GM23338 (cell line): Measurements from ENCODE around the gene IGSF9B. TPM values are rescaled to one million over a fixed set of nuclear protein-coding genes. Genes with fewer than 3 reads are reported as not detected.

Source experiments
- ATAC-seq: fragments of 200-7000 bp; cut with Tn5 transposase; 3 replicates; pipeline ENCODE4 v1.9.1; 2020
- DNase-seq: peaks from one replicate; pipeline ENCODE4 v3.0.0-alpha.2; 2015; ENCODE audit warnings: low spot score
- H2AFZ ChIP-seq: fragments of 200-600 bp; sonication (generic); 2 replicates; pipeline ENCODE4 v1.8.0; 2016; ENCODE audit warnings: antibody characterized with exemption, mild to moderate bottlenecking, moderate library complexity
- H3F3A ChIP-seq: fragments of 200-600 bp; sonication (generic); replicated peaks from 2 replicates; pipeline ENCODE4 v1.8.0; 2017; ENCODE audit warnings: antibody characterized with exemption, mixed run types, low read depth
- H3K27ac ChIP-seq: fragments of 200-600 bp; sonication (generic); 2 replicates; pipeline ENCODE4 v1.6.1; 2016; ENCODE audit warnings: low read depth
- H3K27me3 ChIP-seq: fragments of 200-600 bp; sonication (generic); 2 replicates; pipeline ENCODE4 v1.8.0; 2016; ENCODE audit warnings: mild to moderate bottlenecking, mixed run types, moderate library complexity; ENCODE audit not compliant: insufficient read depth
- H3K36me3 ChIP-seq: fragments of 200-600 bp; sonication (generic); 2 replicates; pipeline ENCODE4 v1.8.0; 2016; ENCODE audit warnings: mild to moderate bottlenecking; ENCODE audit not compliant: insufficient read depth
- H3K4me1 ChIP-seq: fragments of 200-600 bp; sonication (generic); 2 replicates; pipeline ENCODE4 v1.8.0; 2016; ENCODE audit warnings: mild to moderate bottlenecking, moderate library complexity; ENCODE audit not compliant: insufficient read depth
- H3K4me2 ChIP-seq: fragments of 200-600 bp; sonication (generic); 2 replicates; pipeline ENCODE4 v1.7.1; 2017; ENCODE audit warnings: mixed run types
- H3K4me3 ChIP-seq: fragments of 200-600 bp; sonication (generic); 2 replicates; pipeline ENCODE4 v1.6.1; 2016; ENCODE audit warnings: mixed run types
- H3K79me2 ChIP-seq: fragments of 200-600 bp; sonication (generic); replicated peaks from 2 replicates; pipeline ENCODE4 v1.8.0; 2017; ENCODE audit warnings: mild to moderate bottlenecking; ENCODE audit not compliant: insufficient read depth
- H3K9me2 ChIP-seq: fragments of 200-600 bp; sonication (generic); 2 replicates; pipeline ENCODE4 v1.8.0; 2017; ENCODE audit not compliant: insufficient read depth
- H4K20me1 ChIP-seq: fragments of 200-600 bp; sonication (generic); replicated peaks from 2 replicates; pipeline ENCODE4 v1.8.0; 2017; ENCODE audit warnings: mild to moderate bottlenecking; ENCODE audit not compliant: insufficient read depth
- H3K27ac Mint-ChIP-seq: 2 replicates; pipeline ENCODE4 v1.8.0; 2020; ENCODE audit warnings: inconsistent platforms, mild to moderate bottlenecking, moderate library complexity, mixed read lengths
- H3K27me3 Mint-ChIP-seq: 3 replicates; pipeline ENCODE4 v1.8.0; 2022; ENCODE audit warnings: low read depth, mild to moderate bottlenecking, moderate library complexity, mixed read lengths, inconsistent platforms; ENCODE audit not compliant: insufficient read depth, poor library complexity
- H3K36me3 Mint-ChIP-seq: 3 replicates; pipeline ENCODE4 v1.8.0; 2021; ENCODE audit warnings: low read depth, mild to moderate bottlenecking, inconsistent platforms, moderate library complexity, mixed read lengths
- H3K4me1 Mint-ChIP-seq: 3 replicates; pipeline ENCODE4 v1.8.0; 2020; ENCODE audit warnings: mild to moderate bottlenecking, inconsistent platforms, mixed read lengths
- H3K4me3 Mint-ChIP-seq: 3 replicates; pipeline ENCODE4 v1.8.0; 2021; ENCODE audit warnings: moderate library complexity, mild to moderate bottlenecking, inconsistent platforms, mixed read lengths
- H3K9me3 Mint-ChIP-seq: 3 replicates; pipeline ENCODE4 v1.8.0; 2020; ENCODE audit warnings: moderate library complexity, mild to moderate bottlenecking, inconsistent platforms, mixed read lengths
- CREB1 ChIP-seq: fragments of 250-450 bp; sonication (Bioruptor Pico); IDR thresholded peaks from 2 replicates; pipeline ENCODE4 v1.5.0; 2020; ENCODE audit warnings: low read depth, mild to moderate bottlenecking, moderate library complexity
- EZH2phosphoT487 ChIP-seq: fragments of 200-600 bp; sonication (generic); IDR thresholded peaks from one replicate; pipeline ENCODE4 v1.8.1; 2018; ENCODE audit warnings: antibody characterized with exemption; ENCODE audit not compliant: unreplicated experiment
- NANOG ChIP-seq: IDR thresholded peaks from 2 replicates; pipeline ENCODE4 v1.6.1; 2016; ENCODE audit warnings: antibody characterized with exemption, borderline replicate concordance
- POLR2AphosphoS5 ChIP-seq: IDR thresholded peaks from 2 replicates; pipeline ENCODE4 v1.6.1; 2016; ENCODE audit warnings: antibody characterized with exemption, low read depth
- ZNF114 ChIP-seq: fragments of 250-450 bp; sonication (Bioruptor Pico); IDR thresholded peaks from 2 replicates; pipeline ENCODE4 v1.5.0; 2020; ENCODE audit warnings: mild to moderate bottlenecking, moderate library complexity
- ZNF331 ChIP-seq: fragments of 250-450 bp; sonication (Bioruptor Pico); IDR thresholded peaks from 2 replicates; pipeline ENCODE4 v1.5.0; 2020; ENCODE audit warnings: low read depth, mild to moderate bottlenecking, moderate library complexity
- polyA plus RNA-seq: library from polyadenylated mRNA; unstranded; fragments of >200 nt; fragmentation: Nextera tagmentation; extraction: Ambion mirVana; gene quantifications from 2 replicates; pipeline ENCODE4 v1.2.1, GENCODE V29; 2016
- total RNA-seq: library from RNA; depleted of rRNA; stranded (reverse); fragments of >200 nt; shearing (Covaris generic); gene quantifications from 2 replicates; pipeline ENCODE4 v1.2.3, GENCODE V29; 2014
- TF ChIP-seq, protein P1 (sequence below): IDR thresholded peaks from 2 replicates; pipeline ENCODE4 v1.6.1; 2016; ENCODE audit warnings: antibody characterized with exemption
- TF ChIP-seq, protein P2 (sequence below): fragments of 250-450 bp; sonication (Bioruptor Pico); IDR thresholded peaks from 2 replicates; pipeline ENCODE4 v1.5.0; 2020; ENCODE audit warnings: mild to moderate bottlenecking, moderate library complexity
- TF ChIP-seq, protein P3 (sequence below): IDR thresholded peaks from one replicate; pipeline ENCODE4 v1.6.1; 2018; ENCODE audit warnings: antibody characterized with exemption; ENCODE audit not compliant: unreplicated experiment

The IGSF9B gene
- total and polyA plus RNA-seq, 2 experiments from 2014 or later: 8.7 to 51.2 TPM

DNA sequence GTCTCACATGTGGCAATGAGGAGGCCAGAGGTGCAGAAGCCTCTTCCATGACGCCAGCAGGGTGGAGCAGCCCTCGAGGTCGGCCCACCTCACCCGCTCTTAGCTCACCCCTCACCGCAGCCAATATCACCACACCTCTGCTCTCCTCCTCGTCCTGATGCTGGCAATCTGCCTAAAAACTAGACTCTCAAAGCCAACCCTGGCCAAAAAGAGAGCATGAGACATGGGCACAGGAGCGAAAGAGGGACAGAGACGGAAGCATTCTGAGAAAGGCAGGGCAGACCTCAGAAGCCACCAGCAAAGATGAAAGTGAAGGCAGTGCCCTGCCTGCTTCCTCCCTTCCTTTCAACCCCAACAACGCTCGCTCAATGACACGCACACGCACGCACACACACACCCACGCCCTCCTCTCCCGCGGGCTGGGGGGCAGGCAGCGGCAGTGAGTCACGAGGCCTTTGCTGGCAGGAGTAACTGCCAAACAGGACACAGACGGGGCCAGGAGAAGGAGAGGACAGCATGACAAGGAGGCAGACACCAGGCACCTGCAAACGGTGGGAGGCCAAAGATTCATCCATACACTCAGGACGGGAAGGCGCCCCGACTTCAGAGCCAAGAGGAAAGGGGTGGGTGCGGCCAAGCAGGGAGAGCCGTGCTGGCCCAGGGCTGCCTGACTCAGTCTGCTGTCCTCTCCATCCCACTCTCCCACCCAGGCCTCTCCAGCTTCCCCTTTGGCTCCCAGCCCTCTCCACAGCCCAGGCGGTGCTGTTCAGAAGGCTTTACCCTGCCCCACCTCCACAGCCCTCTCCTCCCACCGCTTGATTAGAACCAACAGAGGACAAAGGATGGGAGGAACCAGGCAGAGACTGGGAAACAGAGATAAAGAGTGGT is 11.4 kb downstream of the IGSF9B start:
- no peaks in the 10 kb centered on the region for H3F3A ChIP-seq
- H3K27me3 ChIP-seq: no peaks in the 10 kb centered on the region
- peaks cover 29% of the 10 kb centered on the region for H4K20me1 ChIP-seq
- TF ChIP-seq NANOG: no peak
- peaks cover 19% of the 10 kb centered on the region for H3K27me3 Mint-ChIP-seq
- H3K36me3 ChIP-seq: peaks cover 14% of the 10 kb centered on the region; the same call in 1 of the 2 replicates
- peaks cover 47% of the 10 kb centered on the region for H3K4me1 Mint-ChIP-seq
- H3K4me3 ChIP-seq: no peak overlapping the region
- no peak overlapping the region for H3K27ac ChIP-seq
- no peak for DNase-seq
- peaks cover 37% of the 10 kb centered on the region for H3K4me1 ChIP-seq
- ATAC-seq: no peak
- no peaks in the 10 kb centered on the region for H3K9me2 ChIP-seq
- no peaks in the 10 kb centered on the region; the same call in 1 of the 3 replicates for H3K9me3 Mint-ChIP-seq
- no peak overlapping the region for H3K4me2 ChIP-seq
- peaks cover 61% of the 10 kb centered on the region for H3K79me2 ChIP-seq
- no peak overlapping the region for H2AFZ ChIP-seq
- peaks cover 38% of the 10 kb centered on the region for H3K36me3 Mint-ChIP-seq
- no peak overlapping the region for H3K4me3 Mint-ChIP-seq
- H3K27ac Mint-ChIP-seq: no peak overlapping the region

DNA sequence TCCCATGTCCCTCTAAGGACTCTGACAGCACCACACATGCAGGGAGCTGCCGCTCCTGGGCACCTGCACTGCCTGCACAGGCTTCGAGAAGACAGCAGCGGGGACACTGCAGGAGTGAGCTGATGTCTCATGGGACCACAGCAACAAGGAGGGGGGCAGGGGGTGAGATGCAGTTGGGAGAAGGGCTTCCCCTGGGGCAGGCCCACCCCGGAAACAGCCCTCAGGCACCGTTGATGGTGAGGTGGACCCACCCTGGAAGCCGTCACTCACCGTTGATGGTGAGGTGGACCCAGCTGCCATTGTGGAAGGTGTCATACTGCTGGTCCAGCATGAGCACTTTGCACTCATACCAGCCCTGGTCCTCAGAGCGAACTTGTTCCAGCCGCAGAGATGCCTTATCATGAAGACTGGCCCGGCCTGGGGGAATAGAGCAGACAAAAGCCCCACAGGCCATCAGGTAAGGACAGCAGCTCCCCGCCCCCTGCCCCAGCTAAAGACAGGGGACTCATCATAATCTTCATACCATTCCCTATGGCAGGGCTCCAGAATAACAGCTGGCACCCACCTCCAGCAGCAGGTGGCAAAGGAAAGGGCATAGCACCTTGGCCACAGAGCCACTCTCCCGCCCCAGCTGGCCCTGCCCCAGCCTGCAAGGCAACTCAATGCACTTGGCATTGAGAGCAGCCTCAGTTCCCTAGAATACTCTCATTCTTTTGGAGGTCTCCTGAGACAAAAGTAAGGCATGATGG is 12.6 kb downstream of the IGSF9B start:
- H3K4me3 Mint-ChIP-seq: no peak overlapping the region
- peaks cover 35% of the 10 kb centered on the region for H3K4me1 Mint-ChIP-seq
- H3K36me3 Mint-ChIP-seq: peaks cover 47% of the 10 kb centered on the region
- Histone ChIP-seq H2AFZ (no peak overlapping the region), H3K4me1 (peaks cover 25% of the 10 kb centered on the region), H3K79me2 (peaks cover 49% of the 10 kb centered on the region), H3K4me2 (no peak overlapping the region), H3F3A (no peaks in the 10 kb centered on the region), H3K9me2 (no peaks in the 10 kb centered on the region), H3K27ac (no peak overlapping the region), H3K27me3 (no peaks in the 10 kb centered on the region), H4K20me1 (peaks cover 27% of the 10 kb centered on the region), H3K4me3 (no peak overlapping the region), H3K36me3 (peaks cover 14% of the 10 kb centered on the region)
- H3K27ac Mint-ChIP-seq: no peak overlapping the region
- peaks cover 17% of the 10 kb centered on the region for H3K27me3 Mint-ChIP-seq
- no peak for ATAC-seq
- H3K9me3 Mint-ChIP-seq: no peaks in the 10 kb centered on the region; the same call in 1 of the 3 replicates
- no peak for DNase-seq
- TF ChIP-seq, protein P1, sequence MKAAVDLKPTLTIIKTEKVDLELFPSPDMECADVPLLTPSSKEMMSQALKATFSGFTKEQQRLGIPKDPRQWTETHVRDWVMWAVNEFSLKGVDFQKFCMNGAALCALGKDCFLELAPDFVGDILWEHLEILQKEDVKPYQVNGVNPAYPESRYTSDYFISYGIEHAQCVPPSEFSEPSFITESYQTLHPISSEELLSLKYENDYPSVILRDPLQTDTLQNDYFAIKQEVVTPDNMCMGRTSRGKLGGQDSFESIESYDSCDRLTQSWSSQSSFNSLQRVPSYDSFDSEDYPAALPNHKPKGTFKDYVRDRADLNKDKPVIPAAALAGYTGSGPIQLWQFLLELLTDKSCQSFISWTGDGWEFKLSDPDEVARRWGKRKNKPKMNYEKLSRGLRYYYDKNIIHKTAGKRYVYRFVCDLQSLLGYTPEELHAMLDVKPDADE: no peak
- TF ChIP-seq POLR2AphosphoS5 (no peak), ZNF331 (CRISPR knock-in tag) (no peak), ZNF114 (no peak), EZH2phosphoT487 (no peak), CREB1 (CRISPR knock-in tag) (no peak)
- TF ChIP-seq, protein P2, sequence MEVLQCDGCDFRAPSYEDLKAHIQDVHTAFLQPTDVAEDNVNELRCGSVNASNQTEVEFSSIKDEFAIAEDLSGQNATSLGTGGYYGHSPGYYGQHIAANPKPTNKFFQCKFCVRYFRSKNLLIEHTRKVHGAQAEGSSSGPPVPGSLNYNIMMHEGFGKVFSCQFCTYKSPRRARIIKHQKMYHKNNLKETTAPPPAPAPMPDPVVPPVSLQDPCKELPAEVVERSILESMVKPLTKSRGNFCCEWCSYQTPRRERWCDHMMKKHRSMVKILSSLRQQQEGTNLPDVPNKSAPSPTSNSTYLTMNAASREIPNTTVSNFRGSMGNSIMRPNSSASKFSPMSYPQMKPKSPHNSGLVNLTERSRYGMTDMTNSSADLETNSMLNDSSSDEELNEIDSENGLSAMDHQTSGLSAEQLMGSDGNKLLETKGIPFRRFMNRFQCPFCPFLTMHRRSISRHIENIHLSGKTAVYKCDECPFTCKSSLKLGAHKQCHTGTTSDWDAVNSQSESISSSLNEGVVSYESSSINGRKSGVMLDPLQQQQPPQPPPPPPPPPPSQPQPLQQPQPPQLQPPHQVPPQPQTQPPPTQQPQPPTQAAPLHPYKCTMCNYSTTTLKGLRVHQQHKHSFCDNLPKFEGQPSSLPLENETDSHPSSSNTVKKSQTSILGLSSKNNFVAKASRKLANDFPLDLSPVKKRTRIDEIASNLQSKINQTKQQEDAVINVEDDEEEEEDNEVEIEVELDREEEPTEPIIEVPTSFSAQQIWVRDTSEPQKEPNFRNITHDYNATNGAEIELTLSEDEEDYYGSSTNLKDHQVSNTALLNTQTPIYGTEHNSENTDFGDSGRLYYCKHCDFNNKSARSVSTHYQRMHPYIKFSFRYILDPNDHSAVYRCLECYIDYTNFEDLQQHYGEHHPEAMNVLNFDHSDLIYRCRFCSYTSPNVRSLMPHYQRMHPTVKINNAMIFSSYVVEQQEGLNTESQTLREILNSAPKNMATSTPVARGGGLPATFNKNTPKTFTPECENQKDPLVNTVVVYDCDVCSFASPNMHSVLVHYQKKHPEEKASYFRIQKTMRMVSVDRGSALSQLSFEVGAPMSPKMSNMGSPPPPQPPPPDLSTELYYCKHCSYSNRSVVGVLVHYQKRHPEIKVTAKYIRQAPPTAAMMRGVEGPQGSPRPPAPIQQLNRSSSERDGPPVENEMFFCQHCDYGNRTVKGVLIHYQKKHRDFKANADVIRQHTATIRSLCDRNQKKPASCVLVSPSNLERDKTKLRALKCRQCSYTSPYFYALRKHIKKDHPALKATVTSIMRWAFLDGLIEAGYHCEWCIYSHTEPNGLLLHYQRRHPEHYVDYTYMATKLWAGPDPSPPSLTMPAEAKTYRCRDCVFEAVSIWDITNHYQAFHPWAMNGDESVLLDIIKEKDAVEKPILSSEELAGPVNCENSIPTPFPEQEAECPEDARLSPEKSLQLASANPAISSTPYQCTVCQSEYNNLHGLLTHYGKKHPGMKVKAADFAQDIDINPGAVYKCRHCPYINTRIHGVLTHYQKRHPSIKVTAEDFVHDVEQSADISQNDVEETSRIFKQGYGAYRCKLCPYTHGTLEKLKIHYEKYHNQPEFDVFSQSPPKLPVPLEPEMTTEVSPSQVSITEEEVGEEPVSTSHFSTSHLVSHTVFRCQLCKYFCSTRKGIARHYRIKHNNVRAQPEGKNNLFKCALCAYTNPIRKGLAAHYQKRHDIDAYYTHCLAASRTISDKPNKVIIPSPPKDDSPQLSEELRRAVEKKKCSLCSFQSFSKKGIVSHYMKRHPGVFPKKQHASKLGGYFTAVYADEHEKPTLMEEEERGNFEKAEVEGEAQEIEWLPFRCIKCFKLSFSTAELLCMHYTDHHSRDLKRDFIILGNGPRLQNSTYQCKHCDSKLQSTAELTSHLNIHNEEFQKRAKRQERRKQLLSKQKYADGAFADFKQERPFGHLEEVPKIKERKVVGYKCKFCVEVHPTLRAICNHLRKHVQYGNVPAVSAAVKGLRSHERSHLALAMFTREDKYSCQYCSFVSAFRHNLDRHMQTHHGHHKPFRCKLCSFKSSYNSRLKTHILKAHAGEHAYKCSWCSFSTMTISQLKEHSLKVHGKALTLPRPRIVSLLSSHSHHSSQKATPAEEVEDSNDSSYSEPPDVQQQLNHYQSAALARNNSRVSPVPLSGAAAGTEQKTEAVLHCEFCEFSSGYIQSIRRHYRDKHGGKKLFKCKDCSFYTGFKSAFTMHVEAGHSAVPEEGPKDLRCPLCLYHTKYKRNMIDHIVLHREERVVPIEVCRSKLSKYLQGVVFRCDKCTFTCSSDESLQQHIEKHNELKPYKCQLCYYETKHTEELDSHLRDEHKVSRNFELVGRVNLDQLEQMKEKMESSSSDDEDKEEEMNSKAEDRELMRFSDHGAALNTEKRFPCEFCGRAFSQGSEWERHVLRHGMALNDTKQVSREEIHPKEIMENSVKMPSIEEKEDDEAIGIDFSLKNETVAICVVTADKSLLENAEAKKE (CRISPR knock-in tag): no peak
- TF ChIP-seq, protein P3, sequence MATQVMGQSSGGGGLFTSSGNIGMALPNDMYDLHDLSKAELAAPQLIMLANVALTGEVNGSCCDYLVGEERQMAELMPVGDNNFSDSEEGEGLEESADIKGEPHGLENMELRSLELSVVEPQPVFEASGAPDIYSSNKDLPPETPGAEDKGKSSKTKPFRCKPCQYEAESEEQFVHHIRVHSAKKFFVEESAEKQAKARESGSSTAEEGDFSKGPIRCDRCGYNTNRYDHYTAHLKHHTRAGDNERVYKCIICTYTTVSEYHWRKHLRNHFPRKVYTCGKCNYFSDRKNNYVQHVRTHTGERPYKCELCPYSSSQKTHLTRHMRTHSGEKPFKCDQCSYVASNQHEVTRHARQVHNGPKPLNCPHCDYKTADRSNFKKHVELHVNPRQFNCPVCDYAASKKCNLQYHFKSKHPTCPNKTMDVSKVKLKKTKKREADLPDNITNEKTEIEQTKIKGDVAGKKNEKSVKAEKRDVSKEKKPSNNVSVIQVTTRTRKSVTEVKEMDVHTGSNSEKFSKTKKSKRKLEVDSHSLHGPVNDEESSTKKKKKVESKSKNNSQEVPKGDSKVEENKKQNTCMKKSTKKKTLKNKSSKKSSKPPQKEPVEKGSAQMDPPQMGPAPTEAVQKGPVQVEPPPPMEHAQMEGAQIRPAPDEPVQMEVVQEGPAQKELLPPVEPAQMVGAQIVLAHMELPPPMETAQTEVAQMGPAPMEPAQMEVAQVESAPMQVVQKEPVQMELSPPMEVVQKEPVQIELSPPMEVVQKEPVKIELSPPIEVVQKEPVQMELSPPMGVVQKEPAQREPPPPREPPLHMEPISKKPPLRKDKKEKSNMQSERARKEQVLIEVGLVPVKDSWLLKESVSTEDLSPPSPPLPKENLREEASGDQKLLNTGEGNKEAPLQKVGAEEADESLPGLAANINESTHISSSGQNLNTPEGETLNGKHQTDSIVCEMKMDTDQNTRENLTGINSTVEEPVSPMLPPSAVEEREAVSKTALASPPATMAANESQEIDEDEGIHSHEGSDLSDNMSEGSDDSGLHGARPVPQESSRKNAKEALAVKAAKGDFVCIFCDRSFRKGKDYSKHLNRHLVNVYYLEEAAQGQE: no peak
